ENCODE data around the gene TBC1D5. TPM values are rescaled to one million over a fixed set of nuclear protein-coding genes. Genes with fewer than 3 reads are reported as not detected.

Gene TBC1D5
- total RNA-seq, 2 donors from 2014 or later = 68.8 to 77.7 TPM

GRCh38 chr3:17238023-17238422 is 504.4 kb downstream of the TBC1D5 start:
- Histone ChIP-seq H3K27me3 (ENCODE audit: control insufficient read depth, insufficient read depth, low read length, poor library complexity, severe bottlenecking) (no peaks in the 10 kb centered on the region), H3K36me3 (ENCODE audit: control insufficient read depth, insufficient read depth, low read length) (no peaks in the 10 kb centered on the region), H3K9ac (ENCODE audit: extremely low read depth, low read length, poor library complexity, severe bottlenecking) (no peak overlapping the region), H3K9me3 (ENCODE audit: control insufficient read depth, low read length) (no peaks in the 10 kb centered on the region), H3K4me1 (ENCODE audit: control insufficient read depth, insufficient read depth, low read length) (no peaks in the 10 kb centered on the region), H3K4me3 (ENCODE audit: low read length) (no peak overlapping the region), H3K27ac (ENCODE audit: low read depth, low read length) (no peak overlapping the region)
- no peaks in the 10 kb centered on the region for H3K27me3 Mint-ChIP-seq (ENCODE audit: insufficient read depth)
- no peaks in the 10 kb centered on the region for H3K9me3 Mint-ChIP-seq
- H3K27ac Mint-ChIP-seq = no peak overlapping the region
- peaks cover 4% of the 10 kb centered on the region for H3K36me3 Mint-ChIP-seq (ENCODE audit: low read depth)
- no peak for TF ChIP-seq CTCF (conservative IDR thresholded peaks at IDR 0.05)
- H3K4me1 Mint-ChIP-seq = peaks cover 7% of the 10 kb centered on the region
- no peak overlapping the region for H3K4me3 Mint-ChIP-seq
- DNase-seq = no peak

GRCh38 chr3:17235310-17235709 is 507.1 kb downstream of the TBC1D5 start:
- no peak for DNase-seq
- Mint-ChIP-seq H3K36me3 (ENCODE audit: low read depth) (peaks cover 4% of the 10 kb centered on the region), H3K27me3 (ENCODE audit: insufficient read depth) (no peaks in the 10 kb centered on the region), H3K4me3 (no peak overlapping the region), H3K4me1 (peaks cover 8% of the 10 kb centered on the region), H3K27ac (no peak overlapping the region), H3K9me3 (no peaks in the 10 kb centered on the region)
- Histone ChIP-seq H3K27me3 (ENCODE audit: control insufficient read depth, insufficient read depth, low read length, poor library complexity, severe bottlenecking) (no peaks in the 10 kb centered on the region), H3K9ac (ENCODE audit: extremely low read depth, low read length, poor library complexity, severe bottlenecking) (no peak overlapping the region), H3K36me3 (ENCODE audit: control insufficient read depth, insufficient read depth, low read length) (no peaks in the 10 kb centered on the region), H3K9me3 (ENCODE audit: control insufficient read depth, low read length) (no peaks in the 10 kb centered on the region), H3K4me3 (ENCODE audit: low read length) (no peak overlapping the region), H3K27ac (ENCODE audit: low read depth, low read length) (no peak overlapping the region), H3K4me1 (ENCODE audit: control insufficient read depth, insufficient read depth, low read length) (no peaks in the 10 kb centered on the region)
- TF ChIP-seq CTCF (conservative IDR thresholded peaks at IDR 0.05) = no peak

GRCh38 chr3:17234382-17234781 is 508.0 kb downstream of the TBC1D5 start:
- no peak overlapping the region for H3K27ac Mint-ChIP-seq
- no peak for DNase-seq
- H3K36me3 Mint-ChIP-seq (ENCODE audit: low read depth) = peaks cover 4% of the 10 kb centered on the region

More at GRCh38 chr3:17234382-17234781, 508.0 kb downstream of the TBC1D5 start:
- no peak overlapping the region for H3K4me3 Mint-ChIP-seq
- Histone ChIP-seq H3K27me3 (ENCODE audit: control insufficient read depth, insufficient read depth, low read length, poor library complexity, severe bottlenecking) (no peaks in the 10 kb centered on the region), H3K4me1 (ENCODE audit: control insufficient read depth, insufficient read depth, low read length) (no peaks in the 10 kb centered on the region), H3K4me3 (ENCODE audit: low read length) (no peak overlapping the region), H3K27ac (ENCODE audit: low read depth, low read length) (no peak overlapping the region), H3K9me3 (ENCODE audit: control insufficient read depth, low read length) (no peaks in the 10 kb centered on the region), H3K9ac (ENCODE audit: extremely low read depth, low read length, poor library complexity, severe bottlenecking) (no peak overlapping the region), H3K36me3 (ENCODE audit: control insufficient read depth, insufficient read depth, low read length) (no peaks in the 10 kb centered on the region)
- H3K9me3 Mint-ChIP-seq = no peaks in the 10 kb centered on the region
- H3K27me3 Mint-ChIP-seq (ENCODE audit: insufficient read depth) = no peaks in the 10 kb centered on the region
- H3K4me1 Mint-ChIP-seq = peaks cover 8% of the 10 kb centered on the region
- no peak for TF ChIP-seq CTCF (conservative IDR thresholded peaks at IDR 0.05)
